Islet of Langerhans (tissue), 1 donor: ENCODE data around the gene HDGFL1.

Source experiments
- FAIRE-seq: peaks from one replicate; lab custom pipeline; 2011; peaks lifted over from hg19 to GRCh38; lab: Jason Lieb, UNC

The HDGFL1 gene

GRCh38 chr6:22593895-22594294, 24.5 kb downstream of the HDGFL1 start:
- FAIRE-seq, result no peak

GRCh38 chr6:22596011-22596410, 26.6 kb downstream of the HDGFL1 start:
- no peak for FAIRE-seq

DNA sequence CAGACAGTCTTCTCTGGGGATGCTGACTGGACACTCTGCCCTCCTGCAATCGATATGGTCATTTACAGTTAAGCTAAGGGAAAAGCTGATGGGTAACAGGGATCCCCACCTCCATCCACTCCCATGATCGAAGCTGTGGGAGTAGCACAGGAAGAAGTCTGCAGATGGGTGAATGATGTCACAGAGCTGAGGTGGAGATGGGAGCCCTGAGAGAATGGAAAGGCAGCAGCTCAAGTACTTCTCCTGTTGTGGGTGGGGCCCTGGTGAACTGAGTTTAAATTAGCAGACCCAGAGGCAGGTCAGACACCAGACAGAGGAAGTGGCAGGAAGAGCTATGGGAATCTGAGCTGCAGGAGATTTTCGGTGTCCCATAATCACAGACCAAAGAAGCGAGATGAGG, 29.0 kb downstream of the HDGFL1 start:
- FAIRE-seq, result no peak

DNA sequence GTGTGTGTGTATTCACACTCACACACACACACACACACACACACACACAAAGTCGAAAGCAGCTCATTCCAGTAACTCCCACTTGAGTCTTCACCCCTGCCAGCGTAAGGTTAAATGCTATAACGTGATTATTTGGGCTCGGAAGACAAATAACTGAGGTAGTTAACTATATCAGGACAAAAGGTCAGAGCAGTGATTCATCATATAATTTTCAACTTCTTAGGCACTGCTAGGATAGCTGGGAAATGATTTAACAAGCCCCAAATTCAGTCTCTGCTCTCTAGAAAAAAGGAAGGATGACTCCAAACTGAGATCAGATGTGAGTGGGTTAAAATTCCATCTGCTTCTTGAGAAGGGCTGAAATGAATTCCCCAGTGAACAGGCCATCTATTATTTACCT, 30.7 kb downstream of the HDGFL1 start:
- no peak for FAIRE-seq

- no peak for FAIRE-seq
These were observed 32.6 kb downstream of the HDGFL1 start for GRCh38 chr6:22601984-22602383.

GRCh38 chr6:22605736-22606135, 36.4 kb downstream of the HDGFL1 start:
- peak; percentile 30 for FAIRE-seq

- no peak for FAIRE-seq
These were observed 40.8 kb downstream of the HDGFL1 start for GRCh38 chr6:22610127-22610526.

GRCh38 chr6:22612236-22612635, 42.9 kb downstream of the HDGFL1 start:
- FAIRE-seq, result no peak

GRCh38 chr6:22613051-22613450, 43.7 kb downstream of the HDGFL1 start:
- FAIRE-seq, result no peak

DNA sequence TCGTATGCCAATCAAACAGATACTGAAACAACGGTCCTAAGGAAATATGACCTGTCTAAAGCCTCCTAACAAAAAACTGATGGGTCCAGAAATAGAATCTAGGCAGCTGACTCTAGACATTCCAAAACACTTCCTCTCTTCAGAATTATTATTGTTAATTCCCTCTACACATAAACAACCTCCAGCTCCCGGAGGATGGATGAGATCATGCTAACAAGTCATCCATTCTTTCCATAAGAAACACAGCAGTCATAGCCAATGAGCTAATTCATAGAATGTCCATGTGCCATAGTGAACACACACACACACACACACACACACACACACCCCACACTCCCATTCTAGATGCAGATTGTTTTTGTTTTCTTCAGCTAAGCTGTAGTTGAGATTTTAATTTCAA, 44.3 kb downstream of the HDGFL1 start:
- FAIRE-seq, result no peak

- no peak for FAIRE-seq
These were observed 45.2 kb downstream of the HDGFL1 start for GRCh38 chr6:22614547-22614946.

- FAIRE-seq, result no peak
These were observed 51.7 kb downstream of the HDGFL1 start for GRCh38 chr6:22621028-22621427.
